Renal cortical epithelial cell (primary cell): ENCODE data around the gene GTF3C2. TPM values are rescaled to one million over a fixed set of nuclear protein-coding genes. Genes with fewer than 3 reads are reported as not detected.
"Not testable (repeated sequence)": the region's sequence is repeated elsewhere in the genome, so short reads cannot be mapped to it uniquely, and the experiment has no call there.

ENCODE experiments used
- DNase-seq: peaks from one replicate; pipeline ENCODE4 v3.0.0-alpha.2; 2011; ENCODE audit warnings: low read depth
- total RNA-seq: library from RNA; depleted of rRNA; stranded (reverse); fragments of >200 nt; gene quantifications from 2 replicates; pipeline ENCODE4 v1.2.3, GENCODE V29; 2014

Gene GTF3C2
- total RNA-seq, 1 donor from 2014 or later, result 40.2 TPM

- no peak for DNase-seq
These were observed 17.0 kb upstream of the GTF3C2 start for GRCh38 chr2:27373567-27373966.

- no peak for DNase-seq
These were observed 16.4 kb upstream of the GTF3C2 start for GRCh38 chr2:27372937-27373336.

GRCh38 chr2:27370816-27371620 is 14.5 kb upstream of the GTF3C2 start:
- DNase-seq, result peak; percentile 33

GRCh38 chr2:27370026-27370815 is 13.7 kb upstream of the GTF3C2 start, which contains the start of the genes EIF2B4 and SNX17:
EIF2B4 (minus strand) TSS chr2:27370338; CDS start chr2:27370314, 24 bp downstream.
SNX17 (plus strand) TSS chr2:27370616; CDS start chr2:27370744, 128 bp downstream.
- DNase-seq, result peak; percentile 96

GRCh38 chr2:27369471-27370025 is 13.0 kb upstream of the GTF3C2 start:
- peak; percentile 33 for DNase-seq

GRCh38 chr2:27363933-27364332 is 7.4 kb upstream of the GTF3C2 start:
- no peak for DNase-seq

GRCh38 chr2:27362678-27363420 is 6.3 kb upstream of the GTF3C2 start:
- no peak for DNase-seq

GRCh38 chr2:27356056-27356381 is 545 bp downstream of the GTF3C2 start:
- peak; percentile 33 for DNase-seq

GRCh38 chr2:27354597-27354927 is 2.0 kb downstream of the GTF3C2 start:
- no peak for DNase-seq

- peak; percentile 20 for DNase-seq
These were observed 2.6 kb downstream of the GTF3C2 start for GRCh38 chr2:27353762-27354596.

- DNase-seq, result not testable (repeated sequence)
These were observed 3.2 kb downstream of the GTF3C2 start for GRCh38 chr2:27353386-27353761.

- no peak for DNase-seq
These were observed 4.6 kb downstream of the GTF3C2 start for GRCh38 chr2:27351802-27352598.

- no peak for DNase-seq
These were observed 6.4 kb downstream of the GTF3C2 start for GRCh38 chr2:27350106-27350693.

GRCh38 chr2:27347641-27348040 is 8.9 kb downstream of the GTF3C2 start:
- no peak for DNase-seq

GRCh38 chr2:27336173-27336572 is 20.4 kb downstream of the GTF3C2 start:
- DNase-seq, result no peak

- DNase-seq, result no peak
These were observed 21.3 kb downstream of the GTF3C2 start for GRCh38 chr2:27335311-27335710.

GRCh38 chr2:27324720-27325119 is 31.8 kb downstream of the GTF3C2 start:
- DNase-seq, result no peak

- peak; percentile 4 for DNase-seq
These were observed 32.8 kb downstream of the GTF3C2 start for GRCh38 chr2:27323596-27324285.
